Gastrocnemius medialis (tissue), 4 donors: Measurements from ENCODE around the gene ZDHHC13. TPM values are rescaled to one million over a fixed set of nuclear protein-coding genes. Genes with fewer than 3 reads are reported as not detected.

Experiments used
- ATAC-seq, 2 donors: fragments of 150-250 bp; one replicate each; pipeline ENCODE4 v1.9.1; 2016
- DNase-seq, 2 donors: peaks; one replicate each; pipeline ENCODE4 v3.0.0-alpha.2; 2019
- H3K27ac ChIP-seq, 4 donors: fragments of 200-600 bp; sonication (generic); 1 replicate in 1 of 4; 2 replicates in 3 of 4; pipeline ENCODE4 v1.5.1; 2016 to 2018; ENCODE audit warnings: mild to moderate bottlenecking in 2 of 4, moderate library complexity in 1 of 4
- H3K27me3 ChIP-seq, 3 donors: fragments of 200-600 bp; sonication (generic) in 2 of 3; 1 replicate in 1 of 3; 2 replicates in 2 of 3; pipeline versions ENCODE4 v1.5.1 to v1.6.0; 2016 to 2019; ENCODE audit warnings: mild to moderate bottlenecking in 1 of 3, moderate library complexity in 1 of 3
- H3K36me3 ChIP-seq, 2 donors: fragments of 200-600 bp; sonication (generic) in 1 of 2; one replicate each; pipeline ENCODE4 v1.5.1; 2017 to 2018
- H3K4me1 ChIP-seq, 2 donors: fragments of 200-600 bp; sonication (generic) in 1 of 2; one replicate each; pipeline ENCODE4 v1.5.1; 2016 to 2017; ENCODE audit warnings: mild to moderate bottlenecking in 2 of 2
- H3K4me3 ChIP-seq, 4 donors: fragments of 200-600 bp; sonication (generic) in 3 of 4; 1 replicate in 1 of 4; 2 replicates in 3 of 4; pipeline ENCODE4 v1.5.1; 2016 to 2019; ENCODE audit warnings: mild to moderate bottlenecking in 2 of 4
- H3K9me3 ChIP-seq, 3 donors: fragments of 200-600 bp; sonication (generic) in 2 of 3; 1 replicate in 1 of 3; 2 replicates in 2 of 3; pipeline ENCODE4 v1.5.1; 2016 to 2019
- CTCF ChIP-seq, 5 experiments: fragments of 450-650 bp in 3 of 5; fragments of 200-600 bp in 2 of 5; sonication (generic) in 2 of 5; IDR thresholded peaks in 4 of 5; conservative IDR thresholded peaks in 1 of 5; 1 replicate in 4 of 5; 2 replicates in 1 of 5; pipeline ENCODE4 v1.5.1; 2016 to 2019; ENCODE audit warnings: antibody characterized with exemption in 5 of 5, mild to moderate bottlenecking in 3 of 5, moderate library complexity in 3 of 5
- POLR2A ChIP-seq, 2 donors: fragments of 450-650 bp; IDR thresholded peaks; one replicate each; pipeline ENCODE4 v1.6.1; 2017; ENCODE audit warnings: antibody characterized with exemption in 2 of 2, mild to moderate bottlenecking in 2 of 2, moderate library complexity in 2 of 2
- in situ Hi-C, 4 donors: fragments of 200-750 bp; cut with MboI; loops; one replicate each; pipeline versions ENCODE4 v1.15.0 to v1.8.0; 2017; ENCODE audit warnings: low sequenced_read_pairs in 4 of 4
- intact Hi-C: fragments of 100-400 bp; cut with DNase I; formaldehyde crosslinking; loops from one replicate; pipeline ENCODE4 v1.15.1; 2023; ENCODE audit warnings: low total_unique reads
- total RNA-seq, 4 donors: library from RNA; depleted of rRNA; stranded (reverse); fragments of >200 nt; gene quantifications; one replicate each; pipeline versions ENCODE4 v1.1.0 to v1.2.3, GENCODE V29; 2016

Gene ZDHHC13
- total RNA-seq, 4 donors from 2014 or later: 1.4 to 6.4 (median 3.5) TPM

GRCh38 chr11:19100885-19101284, 16.1 kb upstream of the ZDHHC13 start:
- no peaks in the 10 kb centered on the region for H3K4me1 ChIP-seq
- ATAC-seq (no peak), DNase-seq (no peak)
- no peaks in the 10 kb centered on the region for H3K9me3 ChIP-seq
- no peaks in the 10 kb centered on the region for H3K27me3 ChIP-seq
- no peak overlapping the region for H3K27ac ChIP-seq
- in situ Hi-C loops: no loop called here
- no peak for TF ChIP-seq CTCF (IDR thresholded peaks at IDR 0.05 in 4 of 5, conservative IDR thresholded peaks at IDR 0.05 in 1 of 5)
- TF ChIP-seq POLR2A (IDR thresholded peaks at IDR 0.05): no peak
- H3K36me3 ChIP-seq: no peaks in the 10 kb centered on the region
- intact Hi-C loops: no loop called here
- no peak overlapping the region for H3K4me3 ChIP-seq

- H3K27ac ChIP-seq: no peak overlapping the region
- TF ChIP-seq POLR2A (IDR thresholded peaks at IDR 0.05): no peak
- no peak for TF ChIP-seq CTCF (IDR thresholded peaks at IDR 0.05 in 4 of 5, conservative IDR thresholded peaks at IDR 0.05 in 1 of 5)
- H3K4me1 ChIP-seq: no peaks in the 10 kb centered on the region
- DNase-seq (no peak), ATAC-seq (no peak)
- no peaks in the 10 kb centered on the region for H3K9me3 ChIP-seq
- H3K36me3 ChIP-seq: no peaks in the 10 kb centered on the region
- no peak overlapping the region for H3K4me3 ChIP-seq
- intact Hi-C loops: no loop called here
- in situ Hi-C loops: no loop called here
- no peaks in the 10 kb centered on the region for H3K27me3 ChIP-seq
Observed at GRCh38 chr11:19101796-19102520, 15.0 kb upstream of the ZDHHC13 start.

- Histone ChIP-seq H3K4me3 (no peak overlapping the region), H3K4me1 (no peaks in the 10 kb centered on the region), H3K36me3 (no peaks in the 10 kb centered on the region), H3K9me3 (no peaks in the 10 kb centered on the region), H3K27ac (no peak overlapping the region), H3K27me3 (no peaks in the 10 kb centered on the region)
- ATAC-seq (no peak), DNase-seq (no peak)
- in situ Hi-C loops (no loop called here), intact Hi-C loops (no loop called here)
- TF ChIP-seq POLR2A (IDR thresholded peaks at IDR 0.05): no peak
- TF ChIP-seq CTCF (IDR thresholded peaks at IDR 0.05 in 4 of 5, conservative IDR thresholded peaks at IDR 0.05 in 1 of 5): no peak
Observed at GRCh38 chr11:19102521-19102900, 14.5 kb upstream of the ZDHHC13 start.

GRCh38 chr11:19105011-19105410, 12.0 kb upstream of the ZDHHC13 start:
- ATAC-seq (no peak), DNase-seq (no peak)
- in situ Hi-C loops: no loop called here
- no peaks in the 10 kb centered on the region for H3K27me3 ChIP-seq
- H3K4me1 ChIP-seq: peaks cover 0 to 4% of the 10 kb centered on the region in 2 donors
- H3K9me3 ChIP-seq: no peaks in the 10 kb centered on the region
- no peak overlapping the region for H3K4me3 ChIP-seq
- TF ChIP-seq POLR2A (IDR thresholded peaks at IDR 0.05) (no peak), CTCF (IDR thresholded peaks at IDR 0.05 in 4 of 5, conservative IDR thresholded peaks at IDR 0.05 in 1 of 5) (no peak)
- no peaks in the 10 kb centered on the region for H3K36me3 ChIP-seq
- no peak overlapping the region for H3K27ac ChIP-seq
- intact Hi-C loops: no loop called here

- Histone ChIP-seq H3K4me1 (peaks cover 7 to 12% of the 10 kb centered on the region in 2 donors), H3K36me3 (no peaks in the 10 kb centered on the region), H3K4me3 (no peak overlapping the region), H3K27ac (no peak overlapping the region), H3K27me3 (no peaks in the 10 kb centered on the region), H3K9me3 (no peaks in the 10 kb centered on the region)
- DNase-seq (no peak), ATAC-seq (no peak)
- intact Hi-C loops: no loop called here
- TF ChIP-seq POLR2A (IDR thresholded peaks at IDR 0.05) (no peak), CTCF (IDR thresholded peaks at IDR 0.05 in 4 of 5, conservative IDR thresholded peaks at IDR 0.05 in 1 of 5) (no peak)
- in situ Hi-C loops: no loop called here
Observed at GRCh38 chr11:19107125-19107524, 9.8 kb upstream of the ZDHHC13 start.
